Measurements from ENCODE around the gene UGT1A10.

Gene UGT1A10

GRCh38 chr2:233819884-233820773 lies 183.9 kb downstream of the UGT1A10 start:
- TF ChIP-seq CTCF (IDR thresholded peaks at IDR 0.05; ENCODE audit: low read depth, low read length, poor library complexity, severe bottlenecking): no peak
- TF ChIP-seq EZH2phosphoT487 (IDR thresholded peaks at IDR 0.05; ENCODE audit: borderline replicate concordance, low read length): no peak
- Histone ChIP-seq H3K27me3 (ENCODE audit: control insufficient read depth, low read length) (no peaks in the 10 kb centered on the region), H3K79me2 (ENCODE audit: control insufficient read depth, low read length) (no peaks in the 10 kb centered on the region), H3K27ac (ENCODE audit: low read depth, low read length) (no peak overlapping the region), H4K20me1 (ENCODE audit: control insufficient read depth, insufficient read depth, low read depth, low read length) (no peaks in the 10 kb centered on the region), H3K36me3 (ENCODE audit: control insufficient read depth, low read length) (no peaks in the 10 kb centered on the region), H3F3A (ENCODE audit: control insufficient read depth, insufficient read depth) (no peaks in the 10 kb centered on the region), H3K4me2 (ENCODE audit: low read length) (no peak overlapping the region), H3K9me3 (ENCODE audit: control insufficient read depth, insufficient read depth, low read length) (no peaks in the 10 kb centered on the region), H3K4me1 (ENCODE audit: control insufficient read depth, low read length) (no peaks in the 10 kb centered on the region), H3K9me2 (replicated peaks; ENCODE audit: control insufficient read depth, low read length) (no peaks in the 10 kb centered on the region), H3K4me3 (ENCODE audit: low read length) (no peak overlapping the region)

- H3K4me2 ChIP-seq (ENCODE audit: low read length): no peak overlapping the region
- H3K27me3 ChIP-seq (ENCODE audit: control insufficient read depth, low read length): no peaks in the 10 kb centered on the region
- no peaks in the 10 kb centered on the region for H3K4me1 ChIP-seq (ENCODE audit: control insufficient read depth, low read length)
- no peaks in the 10 kb centered on the region for H3F3A ChIP-seq (ENCODE audit: control insufficient read depth, insufficient read depth)
- no peaks in the 10 kb centered on the region for H3K79me2 ChIP-seq (ENCODE audit: control insufficient read depth, low read length)
- no peaks in the 10 kb centered on the region for H3K9me3 ChIP-seq (ENCODE audit: control insufficient read depth, insufficient read depth, low read length)
- no peaks in the 10 kb centered on the region for H4K20me1 ChIP-seq (ENCODE audit: control insufficient read depth, insufficient read depth, low read depth, low read length)
- no peak overlapping the region for H3K4me3 ChIP-seq (ENCODE audit: low read length)
- TF ChIP-seq CTCF (IDR thresholded peaks at IDR 0.05; ENCODE audit: low read depth, low read length, poor library complexity, severe bottlenecking): no peak
- TF ChIP-seq EZH2phosphoT487 (IDR thresholded peaks at IDR 0.05; ENCODE audit: borderline replicate concordance, low read length): no peak
- no peaks in the 10 kb centered on the region for H3K9me2 ChIP-seq (replicated peaks; ENCODE audit: control insufficient read depth, low read length)
- no peaks in the 10 kb centered on the region for H3K36me3 ChIP-seq (ENCODE audit: control insufficient read depth, low read length)
- H3K27ac ChIP-seq (ENCODE audit: low read depth, low read length): no peak overlapping the region
These were observed 184.5 kb downstream of the UGT1A10 start for GRCh38 chr2:233820774-233821105.

- Histone ChIP-seq H3K4me1 (ENCODE audit: control insufficient read depth, low read length) (no peaks in the 10 kb centered on the region), H3K4me3 (ENCODE audit: low read length) (no peak overlapping the region), H4K20me1 (ENCODE audit: control insufficient read depth, insufficient read depth, low read depth, low read length) (no peaks in the 10 kb centered on the region), H3K4me2 (ENCODE audit: low read length) (no peak overlapping the region), H3K36me3 (ENCODE audit: control insufficient read depth, low read length) (no peaks in the 10 kb centered on the region), H3K27ac (ENCODE audit: low read depth, low read length) (no peak overlapping the region), H3K79me2 (ENCODE audit: control insufficient read depth, low read length) (no peaks in the 10 kb centered on the region), H3K9me2 (replicated peaks; ENCODE audit: control insufficient read depth, low read length) (no peaks in the 10 kb centered on the region), H3K27me3 (ENCODE audit: control insufficient read depth, low read length) (no peaks in the 10 kb centered on the region), H3K9me3 (ENCODE audit: control insufficient read depth, insufficient read depth, low read length) (no peaks in the 10 kb centered on the region), H3F3A (ENCODE audit: control insufficient read depth, insufficient read depth) (no peaks in the 10 kb centered on the region)
- TF ChIP-seq CTCF (IDR thresholded peaks at IDR 0.05; ENCODE audit: low read depth, low read length, poor library complexity, severe bottlenecking) (no peak), EZH2phosphoT487 (IDR thresholded peaks at IDR 0.05; ENCODE audit: borderline replicate concordance, low read length) (no peak)
These were observed 184.9 kb downstream of the UGT1A10 start for GRCh38 chr2:233821196-233821595.

Measured in DOHH2 (cell line).